K562 (cell line): ENCODE results near the gene KANK2. TPM values are rescaled to one million over a fixed set of nuclear protein-coding genes. Genes with fewer than 3 reads are reported as not detected.

Experiments used
- BCLAF1 ChIP-seq, 2 experiments: fragments of 450-650 bp in 1 of 2; IDR thresholded peaks; 2 replicates each; pipeline ENCODE4 v1.6.1; 2011 to 2017; ENCODE audit warnings: low read depth in 2 of 2, antibody characterized with exemption in 1 of 2, borderline replicate concordance in 1 of 2, low read length in 1 of 2, mild to moderate bottlenecking in 1 of 2, mixed read lengths in 1 of 2; ENCODE audit not compliant: control insufficient read depth in 1 of 2
- BRCA1 ChIP-seq, 2 experiments: fragments of 450-650 bp in 1 of 2; sonication (generic) in 1 of 2; formaldehyde crosslinking in 1 of 2; IDR thresholded peaks; 2 replicates each; pipeline versions ENCODE4 v1.5.0 to v1.6.1; 2017 to 2020; ENCODE audit warnings: mild to moderate bottlenecking in 1 of 2, missing genetic modification reagents in 1 of 2
- E2F6 ChIP-seq, 2 experiments: IDR thresholded peaks; 2 replicates each; pipeline ENCODE4 v1.6.1; 2011; ENCODE audit warnings: borderline replicate concordance in 1 of 2, control low read depth in 1 of 2, low read depth in 1 of 2, low read length in 1 of 2, mild to moderate bottlenecking in 1 of 2, mixed read lengths in 1 of 2, moderate library complexity in 1 of 2; ENCODE audit not compliant: insufficient read depth in 1 of 2, insufficient read length in 1 of 2, poor library complexity in 1 of 2, severe bottlenecking in 1 of 2; ENCODE audit errors: extremely low read depth in 1 of 2
- E4F1 ChIP-seq: fragments of 250-450 bp; sonication (Bioruptor Pico); IDR thresholded peaks from 2 replicates; pipeline ENCODE4 v1.5.0; 2021; ENCODE audit warnings: mild to moderate bottlenecking, borderline replicate concordance
- HDAC1 ChIP-seq, 2 experiments: fragments of 450-650 bp; IDR thresholded peaks; 2 replicates each; pipeline ENCODE4 v1.6.1; 2016 to 2017; ENCODE audit warnings: inconsistent platforms in 1 of 2, mild to moderate bottlenecking in 1 of 2, moderate library complexity in 1 of 2
- HMGXB4 ChIP-seq: sonication (generic); formaldehyde crosslinking; IDR thresholded peaks from 2 replicates; pipeline ENCODE4 v1.8.1; 2023; ENCODE audit warnings: mild to moderate bottlenecking, missing genetic modification reagents
- RBBP5 ChIP-seq: fragments of 200-600 bp; sonication (generic); IDR thresholded peaks from 2 replicates; pipeline ENCODE4 v1.6.1; 2012; ENCODE audit warnings: borderline replicate concordance, mild to moderate bottlenecking, low read length, control low read depth, inconsistent platforms; ENCODE audit not compliant: insufficient read depth, poor library complexity, severe bottlenecking
- TRIM25 ChIP-seq: fragments of 450-650 bp; IDR thresholded peaks from 2 replicates; pipeline ENCODE4 v1.7.0; 2016; ENCODE audit warnings: borderline replicate concordance
- ZFP36 ChIP-seq: fragments of 150-350 bp; IDR thresholded peaks from 2 replicates; pipeline ENCODE4 v1.6.1; 2018; ENCODE audit warnings: low read length, low read depth; ENCODE audit not compliant: partially characterized antibody
- ZNF121 ChIP-seq: sonication (generic); formaldehyde crosslinking; conservative IDR thresholded peaks from 2 replicates; pipeline ENCODE4 v1.8.0; 2022; ENCODE audit warnings: missing genetic modification reagents
- ZNF740 ChIP-seq, 3 experiments: fragments of 200-800 bp in 1 of 3; sonication (Bioruptor generic) in 1 of 3; sonication (generic) in 1 of 3; formaldehyde crosslinking in 1 of 3; IDR thresholded peaks; 2 replicates each; pipeline versions ENCODE4 v1.6.1 to v1.8.0; 2016 to 2022; ENCODE audit warnings: mild to moderate bottlenecking in 2 of 3, missing compliant biosample characterization in 2 of 3, missing genetic modification characterization in 2 of 3, missing genetic modification reagents in 1 of 3
- polyA plus RNA-seq, 8 experiments: library from polyadenylated mRNA; depleted of rRNA in 4 of 8; stranded (reverse) in 5 of 8; unstranded in 3 of 8; fragments of >200 nt; fragmentation: Nextera tagmentation in 2 of 8; fragmentation: Illumina TruSeq in 1 of 8; extraction: Ambion mirVana in 2 of 8; extraction: Trizol in 1 of 8; gene quantifications; 2 replicates each; pipeline versions ENCODE4 v1.2.1 to v1.2.3, GENCODE V29; 2011 to 2014; ENCODE audit warnings: inconsistent platforms in 1 of 8, missing spikeins in 1 of 8
- total RNA-seq, 7 experiments: library from RNA; depleted of rRNA in 6 of 7; stranded (reverse); fragments of >200 nt in 6 of 7; fragmentation: Illumina TruSeq in 2 of 7; extraction: Trizol in 2 of 7; gene quantifications; 2 replicates each; pipeline versions ENCODE4 v1.2.1 to v1.2.3, GENCODE V29; 2011 to 2021; ENCODE audit warnings: low replicate concordance in 1 of 7

Gene KANK2
- total and polyA plus RNA-seq, 9 of the 15 experiments (the other 6 are each of a cell fraction or from before 2014, with no cell fraction given) = 4.4 to 47.8 (median 21.3) TPM

- TF ChIP-seq HMGXB4 (CRISPR knock-in tag) (no peak), ZNF740 (CRISPR knock-in tag; IDR thresholded peaks at IDR 0.05) (no peak), ZNF740 (tag; IDR thresholded peaks at IDR 0.05) (no peak), BCLAF1 (IDR thresholded peaks at IDR 0.05; ENCODE audit: borderline replicate concordance in 1 of 2, control insufficient read depth in 1 of 2, low read depth in 2 of 2, low read length in 1 of 2) (no peak), E4F1 (CRISPR knock-in tag) (no peak), RBBP5 (no peak), HDAC1 (IDR thresholded peaks at IDR 0.05) (0 out of 4 replicates have a peak, but pooled peaks of 1 of the 2 experiments have one; percentile 31), BRCA1 (IDR thresholded peaks at IDR 0.05) (no peak), BRCA1 (CRISPR knock-in tag; IDR thresholded peaks at IDR 0.05) (no peak), ZNF121 (no peak), E2F6 (IDR thresholded peaks at IDR 0.05; ENCODE audit: borderline replicate concordance in 1 of 2, extremely low read depth in 1 of 2, insufficient read depth in 1 of 2, insufficient read length in 1 of 2, low read depth in 1 of 2, low read length in 1 of 2, poor library complexity in 1 of 2, severe bottlenecking in 1 of 2) (no peak), ZFP36 (no peak), TRIM25 (no peak)
Observed at GRCh38 chr19:11230621-11231386, 33.5 kb upstream of the KANK2 start (continued).
